Activated CD8-positive, alpha-beta memory T cell treated with anti-CD3 and anti-CD28 coated beads, Interleukin-2, amount 50 U/mL, for 24 hours (primary cell): ENCODE data around the gene PTPRN2.
"Not testable (repeated sequence)": the region's sequence is repeated elsewhere in the genome, so short reads cannot be mapped to it uniquely, and the experiment has no call there.

Source experiments
- DNase-seq: peaks from one replicate; pipeline ENCODE4 v3.0.0-alpha.2; 2020; ENCODE audit errors: extremely low read depth

Gene PTPRN2

GRCh38 chr7:157904866-157905570, 682.6 kb downstream of the PTPRN2 start:
- no peak for DNase-seq

- no peak for DNase-seq
These were observed 683.3 kb downstream of the PTPRN2 start for GRCh38 chr7:157904211-157904865.

DNA sequence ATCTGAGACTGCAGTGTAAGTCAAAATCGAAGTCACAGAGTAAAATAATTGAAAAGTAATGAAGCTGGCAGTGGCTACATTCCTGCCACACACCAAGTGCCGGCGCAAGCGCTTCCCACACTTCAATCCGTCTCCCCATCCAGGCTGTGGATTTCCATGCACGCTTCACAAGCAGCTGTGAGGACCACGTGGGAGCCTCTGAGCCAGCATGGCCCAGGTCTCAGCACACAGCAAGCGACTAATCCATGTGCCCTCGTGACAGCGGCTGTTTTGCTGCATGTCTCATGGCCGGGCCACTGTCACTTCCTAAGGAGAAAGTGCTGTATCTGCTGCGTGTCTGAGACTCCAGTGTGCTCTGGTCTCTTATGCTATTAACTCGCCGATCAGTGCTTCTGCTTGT, 683.9 kb downstream of the PTPRN2 start:
- DNase-seq = no peak

- DNase-seq = no peak
These were observed 684.3 kb downstream of the PTPRN2 start for GRCh38 chr7:157903296-157903695.

DNA sequence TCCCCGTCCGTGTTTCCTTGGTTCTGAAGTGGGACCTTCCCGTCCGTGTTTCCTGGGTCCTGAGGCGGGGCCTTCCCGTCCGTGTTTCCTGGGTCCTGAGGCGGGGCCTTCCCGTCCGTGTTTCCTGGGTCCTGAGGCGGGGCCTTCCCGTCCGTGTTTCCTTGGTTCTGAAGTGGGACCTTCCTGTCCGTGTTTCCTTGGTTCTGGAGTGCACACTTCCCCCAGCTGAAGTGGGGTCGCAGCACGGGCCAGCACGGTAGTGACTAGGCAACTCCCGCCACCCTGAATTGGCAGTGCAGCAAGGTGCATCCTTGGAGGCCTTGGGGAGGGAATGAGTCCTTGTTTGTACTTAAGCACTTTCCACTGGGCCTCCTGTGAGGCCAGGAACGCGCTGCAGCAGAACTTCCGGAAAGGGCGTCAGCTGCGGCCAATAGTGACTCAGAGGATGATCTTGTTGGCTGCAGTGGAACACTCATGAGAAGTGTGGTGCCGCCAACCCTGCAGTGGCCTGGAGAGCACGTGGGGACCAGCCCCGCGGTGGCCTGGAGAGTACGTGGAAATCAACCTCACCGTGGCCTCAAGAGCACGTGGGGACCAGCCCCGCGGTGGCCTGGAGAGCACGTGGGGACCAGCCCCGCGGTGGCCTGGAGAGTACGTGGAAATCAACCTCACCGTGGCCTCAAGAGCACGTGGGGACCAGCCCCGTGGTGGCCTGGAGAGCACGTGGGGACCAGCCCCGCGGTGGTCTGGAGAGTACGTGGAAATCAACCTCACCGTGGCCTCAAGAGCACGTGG, 685.6 kb downstream of the PTPRN2 start:
- not testable (repeated sequence) for DNase-seq

DNA sequence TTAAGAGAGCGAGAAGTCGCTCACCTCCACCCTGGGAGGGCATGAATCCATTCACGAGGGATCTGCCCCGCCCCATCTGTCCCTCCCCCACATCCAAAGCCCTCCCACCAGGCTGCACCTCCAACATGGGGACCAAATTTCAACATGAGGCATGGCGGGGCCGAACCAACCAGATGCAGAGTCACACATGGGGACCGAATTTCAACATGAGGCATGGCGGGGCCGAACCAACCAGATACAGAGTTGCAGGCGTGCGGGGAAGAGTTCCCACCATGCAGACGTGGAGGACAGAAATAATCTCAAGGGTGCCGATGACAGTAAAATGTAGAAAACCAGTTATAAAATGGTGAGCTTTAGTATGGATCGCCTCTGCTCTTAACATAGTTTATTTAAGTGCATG, 686.5 kb downstream of the PTPRN2 start:
- DNase-seq = no peak

GRCh38 chr7:157900556-157900955, 687.1 kb downstream of the PTPRN2 start:
- DNase-seq = no peak

DNA sequence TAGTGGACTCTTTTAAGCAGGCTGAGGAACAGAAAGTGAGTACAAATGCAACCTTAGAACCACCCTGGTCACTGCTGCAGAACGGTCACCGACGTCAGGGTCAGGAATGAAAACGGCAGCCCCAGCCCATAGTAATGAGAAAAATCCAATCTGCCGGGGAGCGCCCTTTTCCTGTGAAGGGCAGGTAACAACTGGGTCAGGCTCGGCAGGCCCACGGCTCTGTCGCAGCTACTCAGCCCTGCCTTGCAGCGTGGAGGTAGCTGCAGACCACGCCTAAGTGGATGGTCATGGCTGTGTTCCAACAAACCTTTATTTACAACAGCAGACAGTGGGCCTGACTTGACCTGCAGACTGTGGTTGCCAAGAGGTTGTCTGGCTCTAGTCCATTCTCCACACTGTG, 687.6 kb downstream of the PTPRN2 start:
- no peak for DNase-seq

DNA sequence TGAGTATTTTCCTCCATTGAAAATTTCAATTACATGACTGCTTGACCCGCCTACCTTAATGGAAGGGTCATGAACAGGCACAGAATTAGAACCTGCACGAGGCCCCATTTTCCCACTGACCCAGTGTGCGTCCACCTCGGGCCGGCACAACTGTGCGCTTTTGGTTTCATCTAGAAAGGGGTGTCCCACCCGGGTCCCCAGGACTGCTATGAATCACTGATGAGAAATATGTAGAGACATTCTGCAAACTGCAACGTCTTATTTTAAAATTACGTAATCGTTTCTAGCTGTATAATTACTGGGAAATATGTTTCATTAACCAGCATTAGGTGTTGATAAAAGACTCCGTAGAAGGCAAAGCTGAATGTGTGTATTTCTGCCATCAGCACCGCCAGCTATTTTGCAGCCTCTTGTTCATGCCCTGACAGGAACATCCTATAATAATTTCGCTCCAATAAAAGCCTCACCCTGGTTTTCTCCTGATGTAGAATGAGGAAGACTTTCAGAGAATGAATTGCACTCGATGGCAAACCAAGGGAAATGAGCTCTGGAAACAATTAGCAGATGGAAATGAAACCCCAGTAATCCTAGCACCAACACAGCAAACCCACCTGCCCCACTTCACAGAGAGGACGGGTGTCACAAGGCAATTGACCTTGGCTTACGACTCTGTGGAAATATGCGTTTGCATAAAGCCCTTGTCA, 688.7 kb downstream of the PTPRN2 start:
- DNase-seq = no peak

DNA sequence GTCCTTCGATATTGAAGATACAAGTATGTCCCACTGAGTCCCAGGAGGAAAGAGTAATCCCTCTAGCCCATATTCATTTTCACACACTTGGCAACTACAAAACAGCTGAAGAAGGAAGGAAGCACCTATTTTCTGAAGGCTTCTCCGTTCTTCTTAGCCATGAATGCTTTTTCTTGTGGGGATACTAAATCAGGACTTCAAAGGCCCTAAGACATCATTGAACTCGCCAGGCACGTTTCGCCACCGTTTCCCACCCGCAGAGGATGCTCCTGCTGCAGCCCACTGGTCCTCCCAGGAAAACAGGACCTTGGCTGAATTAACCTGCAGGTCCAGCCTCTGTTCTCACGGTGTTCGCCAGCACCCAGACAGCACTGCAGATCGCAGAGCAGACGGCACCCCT, 689.4 kb downstream of the PTPRN2 start:
- DNase-seq = no peak

GRCh38 chr7:157897681-157898080, 689.9 kb downstream of the PTPRN2 start:
- no peak for DNase-seq

DNA sequence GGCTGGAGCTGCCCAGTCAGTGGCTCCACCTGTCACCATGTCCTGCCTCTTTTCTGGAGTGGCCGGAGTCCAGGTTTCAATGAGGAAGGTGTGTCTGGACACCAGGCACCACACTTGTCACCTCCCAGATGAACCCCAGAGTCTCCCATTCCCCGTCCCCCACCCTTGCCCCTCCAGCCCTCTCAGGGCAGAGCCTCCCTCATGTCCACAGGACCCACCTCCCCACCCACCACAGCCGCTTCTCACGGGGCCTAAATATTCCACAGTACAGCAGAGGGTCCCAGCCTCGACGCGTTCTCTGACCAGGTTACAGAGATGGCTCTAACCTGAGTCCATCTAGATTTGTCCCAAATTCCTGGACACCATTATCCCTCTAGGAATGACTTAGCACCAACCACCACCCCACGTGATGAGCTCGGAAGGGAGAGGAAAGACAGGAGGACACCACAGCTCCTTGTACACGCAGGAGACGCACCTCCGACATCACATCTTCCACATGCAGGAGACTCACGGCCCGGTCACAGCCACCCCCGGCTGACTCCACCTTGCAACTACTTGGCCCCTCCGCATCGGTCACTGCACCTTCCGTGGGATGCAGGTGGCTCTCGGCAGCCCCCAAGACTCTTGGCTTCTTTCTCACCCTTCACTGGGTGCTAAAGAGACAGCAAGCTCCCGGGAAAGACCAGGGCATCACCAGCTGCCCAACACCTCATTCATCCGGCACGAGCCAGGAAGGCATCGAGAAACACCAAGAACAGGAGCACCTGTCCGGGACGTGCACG, 690.7 kb downstream of the PTPRN2 start:
- no peak for DNase-seq

- DNase-seq = not testable (repeated sequence)
These were observed 691.3 kb downstream of the PTPRN2 start for GRCh38 chr7:157896376-157896675.

GRCh38 chr7:157895520-157896375, 691.9 kb downstream of the PTPRN2 start:
- no peak for DNase-seq

- DNase-seq = not testable (repeated sequence)
These were observed 692.5 kb downstream of the PTPRN2 start for GRCh38 chr7:157895098-157895497.

GRCh38 chr7:157893535-157894044, 694.0 kb downstream of the PTPRN2 start:
- DNase-seq = no peak

DNA sequence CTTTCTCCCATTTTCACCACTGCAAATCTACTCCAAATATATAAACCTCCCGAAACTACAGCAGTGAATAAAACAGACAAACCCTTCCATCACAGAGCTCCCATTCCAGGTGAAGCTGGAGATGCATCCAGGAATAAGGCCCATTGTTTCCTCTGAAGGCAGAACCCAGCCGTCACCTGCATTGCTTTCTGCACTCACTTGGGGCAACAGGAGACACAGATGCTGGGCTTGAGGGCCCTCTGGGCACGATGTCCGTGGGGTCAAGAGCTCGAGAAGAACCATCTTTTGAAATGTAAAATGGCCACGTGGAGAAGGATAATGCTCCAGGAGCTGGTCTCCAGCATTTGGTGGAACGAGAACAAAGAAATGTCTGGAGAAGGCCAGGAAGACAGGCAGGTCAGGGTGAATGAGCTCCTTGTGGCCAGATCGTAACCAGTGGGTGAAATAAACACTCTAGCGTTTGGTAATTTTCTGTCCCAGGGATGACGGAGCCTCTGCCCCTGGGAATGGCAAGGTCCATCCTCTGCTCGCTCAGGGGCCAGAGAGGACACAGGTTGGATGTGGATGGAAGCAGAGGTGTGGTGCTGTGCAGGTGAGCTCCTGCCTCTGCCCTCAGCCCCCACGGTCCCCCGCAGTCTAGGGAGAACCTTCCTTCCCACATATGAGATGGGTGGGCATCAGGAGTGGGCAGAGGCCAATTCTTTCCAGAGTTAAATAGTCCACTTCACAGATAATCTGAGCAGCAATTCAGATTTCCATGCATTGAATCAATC, 694.7 kb downstream of the PTPRN2 start:
- DNase-seq = no peak

DNA sequence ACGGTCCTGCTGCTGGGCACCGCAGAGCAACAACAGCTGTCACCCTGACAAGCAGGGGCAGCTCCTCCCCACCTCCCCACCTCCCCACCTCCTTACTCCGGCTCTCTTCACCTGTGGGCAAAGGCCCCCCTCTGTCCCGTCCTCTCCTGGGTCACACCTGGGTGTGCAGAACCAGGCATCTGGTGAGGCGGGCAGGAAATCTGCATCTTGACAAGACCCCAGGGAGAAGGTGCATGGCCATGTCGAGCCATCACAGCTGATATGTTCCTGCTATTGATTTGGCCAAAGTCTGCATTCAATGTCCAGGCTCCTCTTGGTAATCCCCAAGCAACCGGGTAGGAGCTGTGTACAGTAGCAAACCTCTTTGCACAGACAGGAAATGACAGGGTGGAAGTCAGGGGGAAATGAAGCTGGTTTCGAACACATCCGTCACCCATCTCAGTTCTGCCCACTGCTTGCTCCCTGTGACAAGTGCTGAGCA, 696.7 kb downstream of the PTPRN2 start:
- no peak for DNase-seq

GRCh38 chr7:157889480-157889879, 698.1 kb downstream of the PTPRN2 start:
- DNase-seq = no peak
